Activated naive CD4-positive, alpha-beta T cell treated with anti-CD3 and anti-CD28 coated beads, Interleukin-2, amount 50 U/mL, for 72 hours (primary cell): ENCODE data around the gene HCST. TPM values are rescaled to one million over a fixed set of nuclear protein-coding genes. Genes with fewer than 3 reads are reported as not detected.
"Not testable (repeated sequence)": the region's sequence is repeated elsewhere in the genome, so short reads cannot be mapped to it uniquely, and the experiment has no call there.

Source experiments
- ATAC-seq, 2 donors: fragments of 150-1000 bp; cut with Tn5 transposase; 2 replicates each; pipeline ENCODE4 v1.10.0; 2021; ENCODE audit warnings: mild to moderate bottlenecking in 2 of 2, moderate library complexity in 2 of 2
- DNase-seq, 2 donors: peaks; one replicate each; pipeline ENCODE4 v3.0.0; 2021 to 2022; ENCODE audit warnings: low spot score in 2 of 2
- H3K27ac Mint-ChIP-seq, 2 donors: one replicate each; pipeline ENCODE4 v1.8.0; 2022; ENCODE audit warnings: mild to moderate bottlenecking in 2 of 2, mixed read lengths in 2 of 2
- H3K36me3 Mint-ChIP-seq, 2 donors: one replicate each; pipeline ENCODE4 v1.8.0; 2022; ENCODE audit warnings: mixed read lengths in 2 of 2
- H3K9me3 Mint-ChIP-seq, 2 donors: one replicate each; pipeline ENCODE4 v1.8.0; 2022; ENCODE audit warnings: mixed read lengths in 2 of 2
- total RNA-seq, 2 donors: library from RNA; stranded (reverse); gene quantifications; one replicate each; pipeline ENCODE4 v1.2.3, GENCODE V29; 2022

The HCST gene
- total RNA-seq, 2 donors from 2014 or later = 40.0 to 48.5 TPM

DNA sequence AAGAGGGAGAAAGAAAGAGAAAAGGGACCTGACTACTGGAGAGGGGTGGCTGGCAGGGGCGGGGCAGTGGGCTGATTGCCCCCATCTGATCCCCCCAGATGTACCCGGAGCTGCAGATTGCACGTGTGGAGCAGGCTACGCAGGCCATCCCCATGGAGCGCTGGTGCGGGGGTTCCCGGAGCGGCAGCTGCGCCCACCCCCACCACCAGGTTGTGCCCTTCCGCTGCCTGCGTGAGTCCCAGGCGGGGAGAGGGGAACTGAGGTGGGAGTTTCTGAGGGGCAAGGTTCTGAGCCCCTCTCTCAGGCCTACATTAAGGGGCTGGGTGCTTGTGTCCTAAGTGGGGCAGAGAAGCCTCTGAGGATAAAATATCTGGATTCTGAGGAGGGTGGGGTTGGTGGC lies 31.5 kb upstream of the HCST start:
- DNase-seq = no peak
- H3K27ac Mint-ChIP-seq = no peak overlapping the region

DNA sequence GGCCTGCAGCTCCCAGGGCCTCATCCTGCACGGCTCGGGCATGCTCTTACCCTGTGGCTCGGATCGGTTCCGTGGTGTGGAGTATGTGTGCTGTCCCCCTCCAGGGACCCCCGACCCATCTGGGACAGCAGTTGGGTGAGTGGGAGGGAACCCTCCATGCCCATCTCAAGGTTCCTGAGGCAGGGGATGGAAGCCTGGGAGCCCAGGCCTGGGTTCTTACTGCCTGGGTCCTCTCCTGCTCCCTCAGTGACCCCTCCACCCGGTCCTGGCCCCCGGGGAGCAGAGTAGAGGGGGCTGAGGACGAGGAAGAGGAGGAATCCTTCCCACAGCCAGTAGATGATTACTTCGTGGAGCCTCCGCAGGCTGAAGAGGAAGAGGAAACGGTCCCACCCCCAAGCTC lies 30.7 kb upstream of the HCST start:
- ATAC-seq (no peak), DNase-seq (no peak)
- Mint-ChIP-seq H3K9me3 (no peaks in the 10 kb centered on the region), H3K36me3 (no peaks in the 10 kb centered on the region), H3K27ac (no peak overlapping the region)

More for the DNA sequence above, 31.5 kb upstream of the HCST start:
- no peak for ATAC-seq
- Mint-ChIP-seq H3K9me3 (no peaks in the 10 kb centered on the region), H3K36me3 (no peaks in the 10 kb centered on the region)

DNA sequence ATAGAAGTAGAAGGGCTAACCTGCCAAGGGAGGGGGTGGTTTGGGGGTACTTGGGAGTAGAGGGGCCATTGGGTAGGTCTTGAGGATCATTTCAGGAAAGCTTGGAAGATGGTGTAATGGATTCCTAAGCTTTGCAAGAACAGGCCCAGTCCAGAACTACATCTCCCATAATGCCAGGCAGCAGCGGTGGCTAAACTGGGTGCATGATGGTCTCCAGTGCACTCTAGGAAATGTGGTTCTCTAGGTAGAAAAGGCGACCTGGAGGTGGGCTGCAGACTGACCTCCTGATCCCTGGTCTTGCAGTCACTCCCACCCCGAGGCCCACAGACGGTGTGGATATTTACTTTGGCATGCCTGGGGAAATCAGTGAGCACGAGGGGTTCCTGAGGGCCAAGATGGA lies 30.1 kb upstream of the HCST start:
- ATAC-seq (no peak), DNase-seq (no peak)
- Mint-ChIP-seq H3K27ac (no peak overlapping the region), H3K36me3 (no peaks in the 10 kb centered on the region), H3K9me3 (no peaks in the 10 kb centered on the region)

DNA sequence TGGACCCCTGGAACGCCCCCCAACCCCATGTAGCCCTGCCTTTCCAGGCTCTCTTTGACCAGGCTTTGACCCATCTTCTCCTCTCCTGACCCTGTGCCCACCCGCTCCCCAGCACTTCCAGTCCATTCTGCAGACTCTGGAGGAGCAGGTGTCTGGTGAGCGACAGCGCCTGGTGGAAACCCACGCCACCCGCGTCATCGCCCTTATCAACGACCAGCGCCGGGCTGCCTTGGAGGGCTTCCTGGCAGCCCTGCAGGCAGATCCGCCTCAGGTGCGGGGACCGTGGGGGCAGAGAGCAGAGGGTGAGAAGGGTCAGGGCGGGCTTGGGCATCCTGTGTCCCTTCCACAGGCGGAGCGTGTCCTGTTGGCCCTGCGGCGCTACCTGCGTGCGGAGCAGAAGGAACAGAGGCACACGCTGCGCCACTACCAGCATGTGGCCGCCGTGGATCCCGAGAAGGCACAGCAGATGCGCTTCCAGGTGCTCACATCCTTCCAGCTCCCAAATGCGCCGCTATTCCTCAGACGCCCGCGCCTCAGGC lies 27.9 kb upstream of the HCST start:
- DNase-seq (no peak), ATAC-seq (no peak)
- H3K27ac Mint-ChIP-seq = no peak overlapping the region
- H3K9me3 Mint-ChIP-seq = no peaks in the 10 kb centered on the region
- H3K36me3 Mint-ChIP-seq = no peaks in the 10 kb centered on the region

DNA sequence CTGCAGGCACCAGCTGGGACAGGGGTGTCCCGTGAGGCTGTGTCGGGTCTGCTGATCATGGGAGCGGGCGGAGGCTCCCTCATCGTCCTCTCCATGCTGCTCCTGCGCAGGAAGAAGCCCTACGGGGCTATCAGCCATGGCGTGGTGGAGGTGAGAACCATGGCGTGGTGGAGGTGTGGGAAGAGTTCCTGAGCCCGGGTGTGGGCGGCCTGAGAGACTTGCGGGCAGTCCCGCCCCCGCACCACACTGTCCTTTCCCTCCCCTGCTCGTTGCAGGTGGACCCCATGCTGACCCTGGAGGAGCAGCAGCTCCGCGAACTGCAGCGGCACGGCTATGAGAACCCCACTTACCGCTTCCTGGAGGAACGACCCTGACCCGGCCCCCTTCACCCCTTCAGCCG lies 23.3 kb upstream of the HCST start:
- ATAC-seq (no peak), DNase-seq (no peak)
- no peaks in the 10 kb centered on the region for H3K36me3 Mint-ChIP-seq
- H3K9me3 Mint-ChIP-seq = no peaks in the 10 kb centered on the region
- H3K27ac Mint-ChIP-seq = no peak overlapping the region

DNA sequence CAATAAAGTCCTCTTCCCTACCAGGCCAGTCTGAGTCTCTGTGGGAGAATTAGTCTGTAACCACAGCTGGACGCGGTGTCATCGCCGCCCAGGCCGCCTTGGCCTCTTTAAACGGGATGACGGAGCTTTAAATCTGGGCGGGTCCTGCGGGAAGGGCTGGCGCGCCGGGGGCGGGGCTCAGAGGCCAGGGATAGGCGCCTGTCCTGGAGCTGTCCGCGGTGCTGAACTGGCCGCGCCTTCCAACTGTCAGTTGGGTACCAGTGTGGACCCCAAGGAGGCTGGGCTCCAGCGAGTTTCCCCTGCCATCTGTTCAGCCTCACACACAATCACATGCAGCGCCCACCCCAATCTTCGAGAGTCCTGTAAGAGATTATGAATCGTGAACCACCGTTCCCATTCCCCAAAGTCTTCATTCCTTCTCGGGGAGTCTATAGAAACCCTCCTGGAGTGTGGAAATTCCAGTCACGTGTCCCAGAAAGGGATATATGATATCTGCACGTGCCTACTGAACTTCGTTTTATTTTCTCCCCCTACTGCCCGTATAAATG lies 22.5 kb upstream of the HCST start:
- Mint-ChIP-seq H3K9me3 (no peaks in the 10 kb centered on the region), H3K36me3 (no peaks in the 10 kb centered on the region), H3K27ac (peak overlapping the region in 1 of 2 donors; percentile 8)
- DNase-seq (peak; percentile 68 to 93), ATAC-seq (peak; percentile 70 to 89)

GRCh38 chr19:35882114-35882832 lies 20.1 kb upstream of the HCST start:
- peak; percentile 24 to 42 for ATAC-seq
- DNase-seq = peak in 1 of 2 donors; percentile 49
- peaks cover 0 to 6% of the 10 kb centered on the region in 2 donors for H3K36me3 Mint-ChIP-seq
- no peaks in the 10 kb centered on the region for H3K9me3 Mint-ChIP-seq
- no peak overlapping the region for H3K27ac Mint-ChIP-seq

DNA sequence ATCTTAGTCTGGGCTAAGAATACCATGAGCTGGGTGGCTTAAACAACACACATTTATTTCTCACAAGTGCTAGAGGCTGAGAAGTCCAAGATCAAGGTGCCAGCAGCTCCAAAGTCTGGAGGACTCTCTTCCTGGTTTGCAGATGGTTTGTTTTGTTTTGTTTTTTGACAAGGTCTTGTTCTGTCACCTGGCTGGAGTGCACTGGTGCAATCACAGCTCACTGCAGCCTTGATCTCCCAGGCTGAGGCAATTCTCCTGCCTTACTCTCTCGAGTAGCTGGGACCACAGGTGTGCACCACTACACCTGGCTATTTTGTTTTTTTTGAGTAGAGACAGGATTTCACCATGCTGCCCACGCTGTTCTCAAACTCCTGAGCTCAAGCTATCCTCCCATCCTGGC lies 18.4 kb upstream of the HCST start:
- ATAC-seq (peak in 1 of 2 donors; percentile 18), DNase-seq (no peak)
- Mint-ChIP-seq H3K9me3 (no peaks in the 10 kb centered on the region), H3K36me3 (peaks cover 9 to 18% of the 10 kb centered on the region in 2 donors), H3K27ac (peak overlapping the region in 1 of 2 donors; percentile 62)

DNA sequence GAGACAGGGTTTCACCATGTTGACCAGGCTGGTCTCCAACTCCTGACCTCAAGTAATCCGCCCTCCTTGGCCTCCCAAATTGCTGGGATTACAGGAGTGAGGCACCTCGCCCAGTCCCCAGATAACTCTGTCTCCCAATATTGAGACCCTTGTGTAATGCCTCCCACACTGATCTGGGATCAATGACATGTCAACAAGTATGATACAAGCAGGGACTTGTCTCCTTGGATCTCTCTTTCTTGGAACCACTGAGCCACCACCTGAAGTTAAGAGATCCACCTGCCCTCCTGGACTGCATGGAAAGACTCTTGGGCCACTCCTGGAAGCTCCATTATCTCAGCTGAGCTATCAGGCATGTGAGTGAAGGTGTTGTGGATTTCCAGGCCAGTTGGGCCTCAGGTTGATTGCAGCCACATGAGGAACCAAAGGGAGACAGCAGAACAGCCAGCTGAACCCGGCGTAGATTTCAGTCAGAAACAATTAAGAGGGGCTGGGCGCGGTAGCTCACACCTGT lies 17.0 kb upstream of the HCST start:
- Mint-ChIP-seq H3K27ac (peak overlapping the region; percentile 62 to 72), H3K36me3 (peaks cover 14 to 29% of the 10 kb centered on the region in 2 donors), H3K9me3 (no peaks in the 10 kb centered on the region)
- ATAC-seq (no peak), DNase-seq (no peak)

DNA sequence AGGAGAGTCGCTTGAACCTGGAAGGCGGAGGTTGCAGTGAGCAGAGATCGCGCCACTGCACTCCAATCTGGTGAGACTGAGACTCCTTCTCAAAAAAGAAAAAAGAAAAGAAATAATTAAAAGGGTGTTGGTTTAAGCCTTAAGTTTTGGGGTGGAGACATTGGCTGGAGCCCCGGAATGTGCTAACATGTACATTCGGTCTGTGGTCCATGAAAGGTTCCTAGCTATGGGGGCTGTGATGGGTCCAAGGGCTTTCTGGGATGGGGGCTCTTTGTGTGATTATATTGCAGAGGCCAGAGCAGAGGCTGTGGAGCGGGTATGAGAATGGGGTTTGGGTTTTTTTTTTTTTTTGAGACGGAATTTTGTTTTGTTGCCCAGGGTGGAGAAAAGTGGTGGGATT lies 16.4 kb upstream of the HCST start:
- Mint-ChIP-seq H3K9me3 (no peaks in the 10 kb centered on the region), H3K27ac (peak overlapping the region in 1 of 2 donors; percentile 62), H3K36me3 (peaks cover 14 to 34% of the 10 kb centered on the region in 2 donors)
- DNase-seq = no peak
- ATAC-seq = no peak

- peak overlapping the region in 1 of 2 donors; percentile 76 for H3K27ac Mint-ChIP-seq
- DNase-seq (no peak), ATAC-seq (no peak)
- peaks cover 14 to 38% of the 10 kb centered on the region in 2 donors for H3K36me3 Mint-ChIP-seq
- H3K9me3 Mint-ChIP-seq = no peaks in the 10 kb centered on the region
These were observed 15.1 kb upstream of the HCST start for GRCh38 chr19:35887197-35887596.

DNA sequence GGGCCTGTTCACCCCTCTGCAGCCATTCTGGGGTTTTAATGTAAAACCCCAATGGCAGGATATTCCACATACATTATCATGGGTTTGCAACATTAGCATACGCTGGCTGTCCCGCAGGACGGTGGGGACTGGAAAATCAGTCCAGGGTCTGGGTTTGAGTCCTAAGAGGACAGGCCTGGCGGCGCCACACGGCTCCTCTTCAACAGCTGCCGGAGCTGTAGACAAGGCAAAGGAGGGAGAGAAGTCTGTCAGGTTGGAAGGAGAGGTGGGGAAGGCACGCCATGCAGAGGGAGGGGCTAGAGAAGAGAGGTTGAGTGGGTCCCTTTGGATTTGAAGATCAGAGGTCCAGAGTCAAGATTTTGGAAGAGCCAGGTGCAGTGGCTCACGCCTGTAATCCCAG lies 13.9 kb upstream of the HCST start:
- ATAC-seq = no peak
- Mint-ChIP-seq H3K9me3 (no peaks in the 10 kb centered on the region), H3K27ac (peak overlapping the region in 1 of 2 donors; percentile 43), H3K36me3 (peaks cover 20 to 49% of the 10 kb centered on the region in 2 donors)
- DNase-seq = no peak

DNA sequence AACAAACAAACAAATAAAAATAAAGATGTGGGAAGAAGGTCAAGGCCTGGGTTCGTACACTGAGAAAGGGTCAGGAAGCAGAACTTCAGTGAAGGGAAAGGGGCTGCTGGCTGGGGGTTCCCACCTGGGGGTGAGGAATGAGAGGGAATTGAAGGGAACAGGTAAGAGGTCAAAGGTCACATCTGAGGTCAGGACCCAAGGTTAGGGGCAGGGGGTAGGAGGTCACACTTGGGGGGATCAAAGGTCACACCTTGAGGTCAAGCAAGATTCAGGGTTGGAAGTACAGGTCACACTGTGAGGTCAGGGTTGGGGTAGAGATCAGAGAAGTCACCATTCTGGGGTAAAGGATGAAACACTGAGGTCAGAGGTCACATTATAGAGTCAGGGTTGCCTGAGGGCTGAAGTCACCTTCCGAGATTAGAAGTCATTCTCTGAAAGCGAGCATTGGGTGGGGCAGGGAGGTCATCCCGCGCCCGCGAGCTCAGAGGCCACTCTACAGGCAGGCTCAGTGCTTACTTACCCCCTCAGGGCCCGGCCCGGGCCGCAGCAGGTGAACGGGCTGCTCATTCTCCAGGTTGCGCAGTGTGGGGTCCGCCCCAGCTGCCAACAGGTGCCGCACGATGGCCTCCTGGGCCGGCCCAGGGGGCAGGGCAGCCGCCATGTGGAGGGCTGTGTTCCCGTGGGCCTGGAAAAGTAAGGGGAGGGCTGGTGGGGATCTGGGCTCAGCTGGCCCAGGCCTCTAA lies 12.8 kb upstream of the HCST start:
- no peaks in the 10 kb centered on the region for H3K9me3 Mint-ChIP-seq
- peak in 1 of 2 donors; percentile 14 for ATAC-seq
- H3K36me3 Mint-ChIP-seq = peaks cover 20 to 50% of the 10 kb centered on the region in 2 donors
- DNase-seq = no peak
- no peak overlapping the region for H3K27ac Mint-ChIP-seq

DNA sequence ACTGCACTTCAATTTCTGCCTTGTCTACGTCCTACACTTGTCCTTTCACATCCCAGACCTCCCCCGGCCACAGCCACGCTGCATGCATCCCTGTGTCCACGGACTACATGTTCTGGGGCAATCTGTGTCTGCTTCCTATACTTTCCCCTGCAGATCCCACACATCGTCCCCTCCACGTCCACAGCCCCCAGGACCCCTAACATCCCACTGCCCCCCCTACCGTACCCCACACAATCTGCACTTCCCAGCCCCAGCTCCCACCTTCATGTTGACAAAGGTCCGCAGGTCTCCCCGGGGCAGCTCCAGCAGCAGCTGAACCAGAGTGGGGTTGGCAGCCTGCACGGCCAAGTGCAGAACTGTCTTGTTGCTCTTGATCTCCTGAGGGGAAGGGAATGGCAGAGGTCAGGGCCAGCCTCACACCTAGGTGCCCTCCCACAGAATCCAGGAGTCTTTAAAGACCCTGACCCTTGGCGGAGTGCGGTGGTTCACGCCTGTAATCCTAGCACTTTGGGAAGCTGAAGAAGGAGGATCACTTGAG lies 12.1 kb upstream of the HCST start:
- Mint-ChIP-seq H3K9me3 (no peaks in the 10 kb centered on the region), H3K27ac (no peak overlapping the region), H3K36me3 (peaks cover 20 to 50% of the 10 kb centered on the region in 2 donors)
- no peak for ATAC-seq
- no peak for DNase-seq

GRCh38 chr19:35891819-35892218 lies 10.5 kb upstream of the HCST start:
- peaks cover 20 to 55% of the 10 kb centered on the region in 2 donors for H3K36me3 Mint-ChIP-seq
- DNase-seq, ATAC-seq, H3K27ac Mint-ChIP-seq, H3K9me3 Mint-ChIP-seq: not testable (repeated sequence)

DNA sequence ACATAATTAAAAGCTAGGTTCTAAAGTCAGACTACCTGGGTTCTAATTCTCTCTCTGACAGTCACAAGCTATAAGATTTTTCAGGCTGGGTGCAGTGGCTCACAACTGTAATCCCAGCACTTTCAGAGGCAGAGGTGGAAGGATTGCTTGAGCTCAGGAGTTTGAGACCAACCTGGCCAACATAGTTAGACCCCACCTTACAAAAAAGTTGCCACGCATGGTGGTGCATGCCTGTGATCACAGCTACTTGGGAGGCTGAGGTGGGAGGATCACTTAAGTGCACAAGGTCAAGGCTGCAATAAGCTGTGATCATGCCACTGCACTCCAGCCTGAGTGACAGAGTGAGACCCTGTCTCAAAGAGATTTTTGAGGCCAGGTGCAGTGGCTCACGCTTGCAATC lies 8.0 kb upstream of the HCST start:
- H3K9me3 Mint-ChIP-seq = no peaks in the 10 kb centered on the region
- peaks cover 28 to 58% of the 10 kb centered on the region in 2 donors for H3K36me3 Mint-ChIP-seq
- ATAC-seq (no peak), DNase-seq (no peak)
- no peak overlapping the region for H3K27ac Mint-ChIP-seq
